BJ (cell line): ENCODE data around the gene SKIDA1. TPM values are rescaled to one million over a fixed set of nuclear protein-coding genes. Genes with fewer than 3 reads are reported as not detected.

Experiments
- CTCF ChIA-PET: fragments of 350-600 bp; formaldehyde crosslinking; extraction: SDS; loops from one replicate; lab custom pipeline; 2021; ENCODE audit warnings: antibody characterized with exemption, inconsistent platforms; lab: Yijun Ruan, JAX
- POLR2A ChIA-PET: fragments of 300-600 bp; sonication (Branson Sonifier 250); formaldehyde crosslinking; extraction: SDS; loops from one replicate; lab custom pipeline; 2021; ENCODE audit warnings: antibody characterized with exemption; lab: Charles Lee
- DNase-seq: peaks from one replicate; pipeline ENCODE4 v3.0.0-alpha.2; 2011; ENCODE audit warnings: low read depth
- H3K27me3 ChIP-seq: 2 replicates; pipeline ENCODE4 v1.6.0; 2011; ENCODE audit warnings: low read length; ENCODE audit not compliant: control insufficient read depth, insufficient read depth
- H3K36me3 ChIP-seq: 2 replicates; pipeline ENCODE4 v1.5.1; 2011; ENCODE audit warnings: low read length; ENCODE audit not compliant: control insufficient read depth, insufficient read depth
- H3K4me3 ChIP-seq: 2 replicates; pipeline ENCODE4 v1.5.1; 2011; ENCODE audit warnings: low read depth, mild to moderate bottlenecking, control low read depth, low read length
- CTCF ChIP-seq: IDR thresholded peaks from 2 replicates; pipeline ENCODE4 v1.5.1; 2011; ENCODE audit warnings: low read depth, mild to moderate bottlenecking, control low read depth, inconsistent platforms, low read length, moderate library complexity; ENCODE audit not compliant: insufficient read depth
- polyA plus RNA-seq: library from polyadenylated mRNA; depleted of rRNA; stranded (reverse); fragments of >200 nt; gene quantifications from 2 replicates; pipeline ENCODE4 v1.2.3, GENCODE V29; 2011

Gene SKIDA1
- polyA plus RNA-seq, 1 experiment: 0.27 TPM

- no peaks in the 10 kb centered on the region for H3K27me3 ChIP-seq
- no peak for TF ChIP-seq CTCF
- no peak for DNase-seq
- ChIA-PET POLR2A (interaction anchor here (0.7 kb wide), 1 partner anchor 91 kb away, joined by 8 read pairs; no protein-coding TSS in a partner anchor), CTCF (interaction anchor here (0.5 to 2.5 kb wide), 3 partner anchors 198 to 214 kb away, joined by 3 to 19 read pairs (median 6); no protein-coding TSS in a partner anchor)
- H3K36me3 ChIP-seq: no peaks in the 10 kb centered on the region
- no peak overlapping the region for H3K4me3 ChIP-seq
Measured at GRCh38 chr10:21492421-21492820, 33.1 kb downstream of the SKIDA1 start.

GRCh38 chr10:21490711-21491105 is 34.8 kb downstream of the SKIDA1 start:
- CTCF ChIA-PET: interaction anchor here (1.5 to 2.4 kb wide), 2 partner anchors 211 to 213 kb away, joined by 6 to 13 read pairs; no protein-coding TSS in a partner anchor

GRCh38 chr10:21490028-21490710 is 35.3 kb downstream of the SKIDA1 start:
- Histone ChIP-seq H3K36me3 (no peaks in the 10 kb centered on the region), H3K4me3 (no peak overlapping the region), H3K27me3 (no peaks in the 10 kb centered on the region)
- POLR2A ChIA-PET: no interaction called here
- CTCF ChIA-PET: interaction anchor here (2.4 kb wide), 1 partner anchor 211 kb away, joined by 13 read pairs; no protein-coding TSS in a partner anchor
- DNase-seq: no peak
- no peak for TF ChIP-seq CTCF

More at GRCh38 chr10:21490711-21491105, 34.8 kb downstream of the SKIDA1 start:
- Histone ChIP-seq H3K4me3 (no peak overlapping the region), H3K36me3 (no peaks in the 10 kb centered on the region), H3K27me3 (no peaks in the 10 kb centered on the region)
- POLR2A ChIA-PET: interaction anchor here (0.6 kb wide), 1 partner anchor 78 kb away, joined by 3 read pairs; no protein-coding TSS in a partner anchor
- TF ChIP-seq CTCF: no peak
- no peak for DNase-seq

GRCh38 chr10:21488957-21489446 is 36.5 kb downstream of the SKIDA1 start:
- Histone ChIP-seq H3K36me3 (no peaks in the 10 kb centered on the region), H3K27me3 (no peaks in the 10 kb centered on the region), H3K4me3 (no peak overlapping the region)
- DNase-seq: no peak
- CTCF ChIA-PET: interaction anchor here (0.7 kb wide), 1 partner anchor 201 kb away, joined by 3 read pairs; no protein-coding TSS in a partner anchor
- TF ChIP-seq CTCF: no peak
- POLR2A ChIA-PET: no interaction called here

- ChIA-PET CTCF (interaction anchor here (0.7 to 1.4 kb wide), 2 partner anchors 201 to 209 kb away, joined by 3 to 6 read pairs; no protein-coding TSS in a partner anchor), POLR2A (no interaction called here)
Measured at GRCh38 chr10:21488246-21488956, 37.1 kb downstream of the SKIDA1 start.

More at GRCh38 chr10:21488246-21488956, 37.1 kb downstream of the SKIDA1 start:
- Histone ChIP-seq H3K4me3 (no peak overlapping the region), H3K27me3 (no peaks in the 10 kb centered on the region), H3K36me3 (no peaks in the 10 kb centered on the region)
- DNase-seq: no peak
- TF ChIP-seq CTCF: no peak
